ENCODE results near the gene NHLH2.

- TF ChIP-seq CTCF (IDR thresholded peaks at IDR 0.05) (no peak), EZH2 (IDR thresholded peaks at IDR 0.05; ENCODE audit: borderline replicate concordance, insufficient read depth, low read depth, low read length, poor library complexity, severe bottlenecking) (peak; percentile 26)
These were observed 3.0 kb downstream of the NHLH2 start for GRCh38 chr1:115837740-115838421.
